Measurements from ENCODE around the gene MED17.
"Not testable (repeated sequence)": the region's sequence is repeated elsewhere in the genome, so short reads cannot be mapped to it uniquely, and the experiment has no call there.

MED17 gene, protein sequence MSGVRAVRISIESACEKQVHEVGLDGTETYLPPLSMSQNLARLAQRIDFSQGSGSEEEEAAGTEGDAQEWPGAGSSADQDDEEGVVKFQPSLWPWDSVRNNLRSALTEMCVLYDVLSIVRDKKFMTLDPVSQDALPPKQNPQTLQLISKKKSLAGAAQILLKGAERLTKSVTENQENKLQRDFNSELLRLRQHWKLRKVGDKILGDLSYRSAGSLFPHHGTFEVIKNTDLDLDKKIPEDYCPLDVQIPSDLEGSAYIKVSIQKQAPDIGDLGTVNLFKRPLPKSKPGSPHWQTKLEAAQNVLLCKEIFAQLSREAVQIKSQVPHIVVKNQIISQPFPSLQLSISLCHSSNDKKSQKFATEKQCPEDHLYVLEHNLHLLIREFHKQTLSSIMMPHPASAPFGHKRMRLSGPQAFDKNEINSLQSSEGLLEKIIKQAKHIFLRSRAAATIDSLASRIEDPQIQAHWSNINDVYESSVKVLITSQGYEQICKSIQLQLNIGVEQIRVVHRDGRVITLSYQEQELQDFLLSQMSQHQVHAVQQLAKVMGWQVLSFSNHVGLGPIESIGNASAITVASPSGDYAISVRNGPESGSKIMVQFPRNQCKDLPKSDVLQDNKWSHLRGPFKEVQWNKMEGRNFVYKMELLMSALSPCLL

DNA sequence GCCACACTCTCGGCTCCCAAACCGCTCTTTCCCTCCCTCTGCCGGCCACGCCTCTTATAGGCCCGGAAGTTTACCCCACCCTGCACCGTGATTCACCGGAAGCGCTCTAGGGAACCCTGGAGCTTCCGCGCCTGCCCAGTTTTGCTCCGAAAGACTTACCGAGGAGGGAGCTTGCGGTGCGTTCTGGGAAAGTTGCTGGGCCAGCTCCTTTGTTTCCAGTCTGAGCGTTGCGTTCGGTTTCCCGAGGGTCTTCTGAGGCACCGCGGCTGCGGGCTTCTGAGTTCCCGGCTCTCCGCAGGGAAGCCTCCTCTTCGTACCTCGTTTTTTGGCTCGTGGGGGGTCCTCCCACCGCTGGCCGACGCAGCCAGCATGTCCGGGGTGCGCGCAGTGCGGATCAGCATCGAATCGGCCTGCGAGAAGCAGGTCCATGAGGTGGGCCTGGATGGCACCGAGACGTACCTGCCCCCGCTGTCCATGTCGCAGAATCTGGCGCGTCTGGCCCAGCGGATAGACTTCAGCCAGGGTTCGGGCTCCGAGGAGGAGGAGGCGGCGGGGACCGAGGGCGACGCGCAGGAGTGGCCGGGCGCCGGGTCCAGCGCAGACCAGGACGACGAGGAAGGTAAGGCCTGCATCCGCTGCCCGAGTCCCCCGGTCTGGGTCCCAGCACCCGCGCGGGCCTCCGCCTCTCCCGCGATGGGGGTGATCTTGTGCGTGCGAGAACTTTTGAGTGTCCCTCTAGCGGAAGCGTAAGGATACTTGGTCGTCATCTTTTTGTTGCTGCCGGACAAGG is at the start of gene MED17:
Gene MED17 (plus strand): TSS at position 138 of the 790 bp plus-strand sequence. CDS start 232 bp downstream, at position 370.
- DNase-seq, result peak; percentile 88 to 95

DNA sequence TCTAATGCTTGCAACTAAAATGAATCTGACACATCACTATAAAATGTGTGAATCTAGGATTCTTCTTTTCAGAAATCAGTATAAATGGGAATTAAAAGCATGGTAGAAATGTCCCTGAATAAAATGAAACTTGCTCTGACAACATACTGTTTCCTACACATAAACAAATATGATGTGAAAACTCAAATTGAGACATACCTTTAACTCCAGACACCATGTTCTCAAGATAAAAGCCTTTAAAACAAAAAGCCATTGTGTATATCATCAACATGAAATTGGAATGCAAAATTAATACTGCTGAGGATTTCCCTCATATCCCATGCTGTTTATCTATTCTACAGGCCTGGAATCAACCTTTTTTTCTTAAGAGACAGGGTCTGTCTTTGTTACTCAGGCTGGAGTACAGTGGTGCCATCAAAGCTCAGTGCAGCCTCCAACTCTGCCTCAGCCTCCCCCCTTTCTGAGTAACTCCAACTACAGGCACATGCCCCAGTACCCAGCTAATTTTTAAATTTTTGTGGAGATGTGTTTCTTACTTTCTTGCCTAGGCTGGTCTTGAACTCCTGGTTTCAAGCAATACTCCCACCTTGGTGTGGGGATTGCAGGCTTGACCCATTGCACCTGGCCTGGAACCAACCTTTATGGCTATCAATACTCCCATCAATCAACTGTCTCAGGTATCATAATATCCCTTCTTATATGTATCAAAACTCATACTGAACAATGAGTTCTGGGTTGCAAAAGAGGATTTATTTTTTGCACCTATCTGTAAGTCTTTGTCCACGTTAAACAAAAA is 49.5 kb upstream of the MED17 start:
- DNase-seq, result no peak

DNA sequence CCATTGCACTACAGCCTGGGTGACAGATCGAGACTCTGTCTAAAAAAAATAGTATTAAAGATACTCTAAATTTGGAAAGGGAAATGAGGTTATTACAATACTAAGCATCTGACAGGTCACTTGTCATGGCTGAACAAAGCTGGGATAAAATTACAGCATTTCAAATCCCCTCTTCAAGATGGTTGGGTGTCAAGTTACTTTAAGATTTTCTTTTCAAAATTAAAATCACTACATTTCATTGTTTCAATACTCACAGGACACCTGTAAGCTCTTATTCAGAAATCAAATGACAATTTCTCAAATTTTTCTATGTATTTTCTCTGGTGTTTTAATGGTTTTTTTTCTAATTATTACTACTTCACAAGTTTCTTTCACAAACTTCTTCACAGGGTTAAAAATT is 48.5 kb upstream of the MED17 start:
- no peak for DNase-seq

DNA sequence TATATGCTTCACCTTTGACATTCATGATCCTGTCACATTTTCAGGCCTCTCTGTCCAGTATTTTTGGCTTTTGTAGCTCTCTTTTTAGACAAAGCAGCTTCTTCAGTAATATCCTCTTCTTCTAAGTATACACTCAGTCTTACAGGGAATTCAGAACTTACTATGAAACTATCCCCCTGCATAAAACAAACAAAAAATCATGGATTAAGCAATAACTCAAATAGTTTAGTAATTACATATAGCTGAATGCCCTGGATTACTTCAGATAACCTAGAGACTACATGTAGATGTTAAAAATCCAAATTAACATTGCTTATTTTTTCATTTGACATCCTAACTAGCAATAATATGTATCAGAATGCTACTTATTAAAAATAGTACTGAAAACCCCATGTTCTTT is 48.0 kb upstream of the MED17 start:
- no peak for DNase-seq

DNA sequence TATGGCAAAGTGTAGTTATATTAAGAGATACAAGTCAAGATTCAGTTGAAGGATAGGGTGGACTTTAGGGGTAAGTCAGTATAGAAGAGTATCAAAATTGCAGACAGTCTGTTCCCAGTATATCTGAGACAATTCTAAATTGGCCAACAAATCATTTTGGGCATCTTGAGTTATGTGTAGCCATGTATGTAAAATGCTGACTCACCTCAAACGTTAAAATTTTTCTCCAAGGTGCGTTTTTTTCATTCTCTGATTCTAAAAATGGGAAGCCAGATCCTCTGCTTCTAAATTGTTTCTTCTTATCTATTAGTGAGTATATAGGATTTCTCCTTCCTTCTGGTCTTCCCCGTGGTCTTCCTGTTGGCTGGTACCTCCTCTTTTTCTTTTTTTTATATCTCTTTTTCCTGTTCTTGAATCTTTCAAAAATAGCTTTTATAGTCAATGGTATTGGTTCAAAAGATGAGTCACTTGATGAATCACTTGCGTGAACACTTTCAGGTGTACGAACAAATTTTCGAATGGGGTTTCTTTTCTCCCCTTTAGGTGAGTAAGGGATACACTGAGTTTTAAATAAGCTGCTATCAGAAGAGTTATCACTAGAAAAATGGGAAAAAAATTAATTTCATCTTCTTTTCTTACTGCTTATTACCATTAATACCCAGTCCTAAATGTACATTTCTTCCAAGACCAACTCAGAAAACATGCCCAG is 46.0 kb upstream of the MED17 start:
- DNase-seq, result no peak

DNA sequence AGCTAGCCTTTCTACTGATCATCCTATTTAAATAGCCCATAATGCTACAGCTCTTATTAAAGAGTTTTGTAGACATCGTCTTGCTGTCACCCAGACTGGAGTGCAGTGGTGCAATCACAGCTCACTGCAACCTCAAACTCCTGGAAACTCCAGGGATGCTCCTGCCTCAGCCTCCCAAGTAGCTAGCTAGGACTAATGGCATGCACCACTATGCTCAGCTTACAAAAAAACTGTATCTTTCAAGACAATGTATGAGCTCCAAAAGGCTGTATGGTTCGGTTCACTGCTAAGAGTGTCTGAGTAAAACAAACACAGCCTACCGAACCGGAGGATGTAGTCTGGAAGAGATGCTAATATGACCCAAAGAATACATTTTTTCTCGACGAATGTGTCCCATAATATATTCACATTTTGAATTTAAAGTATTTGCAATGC is 45.4 kb upstream of the MED17 start:
- DNase-seq, result no peak

DNA sequence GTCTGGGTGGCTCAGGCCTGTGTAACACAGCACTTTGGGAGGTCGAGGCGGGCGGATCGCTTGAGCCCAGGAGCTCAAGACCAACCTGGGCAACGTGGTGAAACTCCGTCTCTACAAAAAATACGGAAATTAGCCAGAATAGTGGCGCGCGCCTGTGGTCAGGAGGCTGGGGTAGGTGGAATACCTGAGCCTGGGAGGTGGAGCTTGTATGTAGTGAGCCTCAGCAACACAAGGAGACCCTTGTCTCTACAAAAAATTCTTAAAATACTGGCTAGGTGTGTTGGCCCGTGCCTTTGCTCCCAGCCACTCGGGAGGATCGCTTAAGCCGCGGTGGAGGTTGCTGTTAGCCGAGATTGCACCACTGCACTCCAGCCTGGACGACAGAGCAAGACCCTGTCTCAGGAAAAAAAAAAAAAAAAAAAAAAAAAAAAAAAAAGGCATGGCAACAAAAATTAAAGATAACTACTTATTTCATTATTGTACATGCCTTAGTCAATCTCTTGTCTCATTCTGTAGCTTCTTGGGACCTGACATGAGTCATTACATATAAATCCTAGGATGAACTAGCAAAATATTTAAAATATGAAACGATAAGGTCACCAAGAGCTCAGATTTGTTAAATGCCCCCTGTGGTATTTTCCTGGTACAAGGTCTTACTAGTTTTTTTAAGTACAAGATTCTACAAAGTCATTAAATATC is 43.9 kb upstream of the MED17 start:
- DNase-seq, result no peak

DNA sequence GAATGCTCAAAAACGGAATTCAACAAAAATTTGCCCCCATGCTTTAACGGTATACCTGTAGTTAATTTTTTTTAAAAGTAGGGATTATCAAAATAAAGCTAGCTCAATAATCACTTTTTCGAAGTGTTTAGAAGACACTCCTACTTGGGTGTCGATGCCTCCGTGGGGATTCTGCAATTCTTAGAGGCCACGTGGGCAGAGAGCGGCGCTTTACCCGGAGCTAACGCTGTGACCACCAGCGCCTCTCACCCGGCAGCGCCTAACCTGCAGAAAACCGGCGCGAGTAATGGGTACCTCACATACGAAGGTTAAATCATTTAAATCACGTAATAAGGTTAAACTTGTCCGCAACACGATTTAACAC is 43.4 kb upstream of the MED17 start:
- DNase-seq, result peak; percentile 53 to 73

DNA sequence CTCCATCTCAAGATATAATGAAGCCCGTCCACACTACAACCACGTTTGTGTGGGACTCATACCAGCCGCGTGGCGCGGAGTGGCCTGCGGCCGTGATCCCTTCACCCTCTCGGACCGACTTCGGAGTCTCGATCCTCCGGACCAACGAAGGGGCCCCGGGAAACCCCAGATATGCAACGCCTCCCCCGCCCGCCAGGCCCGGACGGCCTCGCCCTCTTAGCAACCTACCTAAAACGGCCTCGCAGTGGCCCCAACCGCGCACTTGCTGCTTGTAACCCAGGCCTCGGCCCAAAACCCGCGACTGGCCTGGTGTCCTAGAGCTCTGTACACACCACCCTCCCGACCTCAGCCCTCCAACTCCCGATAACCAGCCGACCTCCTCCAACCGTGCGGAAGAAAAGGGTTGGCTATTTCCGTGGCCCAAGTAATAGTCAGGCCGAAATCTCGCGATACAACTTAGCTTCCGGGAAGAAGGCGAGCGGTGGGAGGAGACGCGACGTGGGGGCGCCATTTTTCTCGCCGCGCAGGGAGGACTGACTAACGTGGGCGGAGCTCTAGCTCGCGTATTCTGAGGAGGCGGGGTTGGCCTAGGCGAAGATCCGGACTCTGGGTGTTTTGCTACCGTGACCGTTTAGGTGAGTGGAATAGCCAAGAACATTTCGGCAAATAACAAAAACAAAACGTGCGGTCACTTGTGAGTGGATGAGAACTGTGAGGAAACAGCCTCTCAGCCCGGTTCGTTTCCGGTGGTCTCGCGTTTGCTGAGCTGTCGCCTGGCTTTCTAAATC is 42.8 kb upstream of the MED17 start, which contains the start of the genes C11orf54 and TAF1D:
Gene C11orf54 (plus strand): TSS at position 579 of the 788 bp plus-strand sequence. CDS start 5,722 bp downstream, outside the sequence.
Gene TAF1D (minus strand): TSS at position 402 of the 788 bp plus-strand sequence. CDS start 2,191 bp downstream, outside the sequence.
- DNase-seq, result peak; percentile 98 to 99

DNA sequence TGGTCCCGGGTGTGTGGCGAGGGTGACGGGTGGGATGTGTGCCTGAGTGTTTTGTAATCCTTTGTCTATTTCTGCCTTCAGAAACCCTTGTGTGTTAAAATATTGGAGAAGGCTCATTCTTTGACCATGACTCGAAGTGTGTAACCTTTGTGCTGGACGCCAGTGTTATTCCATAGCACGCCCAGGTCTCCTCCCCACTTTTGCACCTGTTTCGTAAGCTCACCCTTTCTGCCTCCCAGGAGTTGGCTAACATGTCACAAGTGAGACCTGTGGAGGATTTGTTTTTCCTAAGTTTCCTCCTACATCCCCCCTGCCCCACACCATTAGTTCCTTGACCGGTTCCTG is 42.2 kb upstream of the MED17 start:
- DNase-seq, result no peak

DNA sequence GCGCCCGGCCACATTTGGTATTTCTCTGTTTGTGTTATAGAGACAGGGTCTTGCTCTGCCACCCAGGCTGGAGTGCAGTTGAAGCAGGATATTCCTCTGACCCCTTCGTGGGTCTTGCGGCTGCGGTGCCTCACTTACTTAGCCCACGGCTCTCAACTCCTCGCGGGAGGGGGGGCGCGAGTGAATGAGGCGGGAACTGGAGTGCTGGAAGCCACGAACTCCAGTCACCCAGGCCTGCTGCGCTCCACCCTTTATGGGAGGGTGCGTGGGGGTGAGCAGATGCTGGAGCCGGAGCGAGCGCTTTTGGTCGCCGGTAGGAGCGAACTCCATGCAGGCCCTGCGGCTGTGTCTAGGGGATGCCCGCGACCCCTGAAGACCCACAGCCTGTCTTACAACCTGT is 40.8 kb upstream of the MED17 start:
- DNase-seq, result no peak

DNA sequence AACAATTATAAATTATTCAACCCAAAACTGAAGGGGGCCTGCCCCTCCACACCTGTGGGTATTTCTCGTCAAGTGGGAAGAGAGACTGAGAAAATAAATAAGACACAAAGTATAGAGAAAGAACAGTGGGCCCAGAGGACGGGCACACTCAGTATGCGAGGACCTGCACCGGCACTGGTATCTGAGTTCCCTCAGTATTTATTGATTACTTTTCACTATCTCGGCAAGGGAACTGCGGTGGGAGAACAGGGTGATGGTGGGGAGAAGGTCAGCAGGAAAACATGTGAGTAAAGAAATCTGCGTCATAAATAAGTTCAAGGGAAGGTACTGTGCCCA is 39.4 kb upstream of the MED17 start:
- no peak for DNase-seq

DNA sequence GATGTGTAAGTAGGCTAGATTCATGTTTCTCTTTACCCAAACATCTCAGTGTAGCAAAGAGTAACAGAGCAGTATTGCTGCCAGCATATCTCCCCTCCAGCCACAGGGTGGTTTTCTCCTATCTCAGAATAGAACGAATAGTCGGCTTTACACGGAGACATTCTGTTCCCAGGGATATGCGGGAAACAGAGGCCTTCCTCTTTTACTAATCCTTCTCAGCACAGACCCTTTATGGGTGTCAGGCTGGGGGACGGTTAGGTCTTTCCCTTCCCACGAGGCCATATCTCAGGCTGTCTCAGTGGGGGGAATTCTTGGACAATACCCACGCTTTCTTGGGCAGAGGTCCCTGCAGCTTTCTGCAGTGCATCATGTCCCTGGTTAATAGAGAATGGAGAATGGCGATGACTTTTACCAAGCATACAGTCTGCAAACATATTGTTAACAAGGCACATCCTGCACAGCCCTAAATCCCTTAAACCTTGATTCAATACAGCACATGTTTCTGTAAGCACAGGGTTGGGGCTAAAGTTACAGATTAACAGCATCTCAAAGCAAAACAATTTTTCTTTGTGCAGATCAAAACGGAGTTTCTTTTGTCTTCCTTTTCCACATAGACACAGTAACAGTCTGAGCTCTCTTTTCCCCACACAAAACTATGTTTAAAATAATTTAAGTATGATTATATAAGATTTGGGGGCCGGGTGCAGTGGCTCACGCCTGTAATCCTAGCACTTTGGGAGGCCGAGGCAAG is 38.9 kb upstream of the MED17 start:
- not testable (repeated sequence) for DNase-seq

DNA sequence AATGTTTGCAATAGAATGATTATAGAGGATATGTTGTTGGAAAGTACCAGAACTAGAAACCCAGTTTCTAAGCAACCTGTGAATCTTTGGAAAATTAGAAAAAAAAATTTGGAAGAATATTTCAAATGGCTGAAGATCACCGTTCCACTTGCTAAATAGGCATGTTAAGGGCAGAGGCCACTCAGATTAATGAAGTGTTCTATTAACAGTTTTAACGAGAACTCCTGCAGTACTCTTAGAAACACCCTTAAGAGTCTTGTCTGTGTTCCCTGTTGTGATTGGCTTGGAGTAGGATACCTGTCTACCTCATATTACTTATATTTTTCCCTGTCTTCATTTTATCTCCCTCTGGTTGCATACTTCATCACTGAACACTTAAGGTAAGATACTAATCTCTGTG is 38.0 kb upstream of the MED17 start:
- DNase-seq, result no peak

DNA sequence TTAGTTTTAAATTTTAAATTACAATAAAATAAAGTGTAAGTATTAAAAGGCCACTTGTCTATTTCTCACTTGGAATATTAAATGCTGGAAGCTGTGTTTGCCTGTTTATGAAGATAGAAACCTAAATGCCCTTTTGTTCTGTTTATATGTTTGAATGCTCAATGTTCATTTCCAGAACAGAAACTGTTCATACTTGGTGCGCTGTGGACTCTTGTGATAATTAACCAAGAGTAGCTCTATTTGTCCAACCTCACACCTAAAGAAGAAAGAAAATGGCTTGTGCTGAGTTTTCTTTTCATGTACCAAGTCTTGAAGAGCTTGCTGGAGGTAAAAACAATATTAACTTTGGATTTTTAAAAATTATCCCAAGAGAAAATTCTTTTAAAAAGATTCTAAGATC is 37.0 kb upstream of the MED17 start:
- DNase-seq, result no peak

DNA sequence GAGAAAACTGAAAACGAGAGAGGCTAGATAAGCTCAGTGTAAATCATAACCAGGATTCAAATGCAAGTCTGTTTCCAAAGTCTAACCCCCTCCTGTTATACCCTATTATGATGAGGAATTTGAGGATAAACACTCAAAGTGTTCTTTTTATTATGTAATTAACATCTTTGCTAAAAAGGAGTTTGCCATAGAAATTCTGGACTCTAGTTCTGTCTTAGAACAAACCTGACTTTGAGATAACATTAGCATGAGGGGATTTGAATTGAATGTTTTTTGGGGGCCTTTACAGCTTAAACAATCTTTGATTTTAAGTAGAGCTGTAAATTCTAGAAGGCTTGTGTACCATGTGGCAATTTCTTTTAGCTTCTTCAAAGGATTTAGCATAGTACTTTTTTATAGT is 33.1 kb upstream of the MED17 start:
- no peak for DNase-seq

DNA sequence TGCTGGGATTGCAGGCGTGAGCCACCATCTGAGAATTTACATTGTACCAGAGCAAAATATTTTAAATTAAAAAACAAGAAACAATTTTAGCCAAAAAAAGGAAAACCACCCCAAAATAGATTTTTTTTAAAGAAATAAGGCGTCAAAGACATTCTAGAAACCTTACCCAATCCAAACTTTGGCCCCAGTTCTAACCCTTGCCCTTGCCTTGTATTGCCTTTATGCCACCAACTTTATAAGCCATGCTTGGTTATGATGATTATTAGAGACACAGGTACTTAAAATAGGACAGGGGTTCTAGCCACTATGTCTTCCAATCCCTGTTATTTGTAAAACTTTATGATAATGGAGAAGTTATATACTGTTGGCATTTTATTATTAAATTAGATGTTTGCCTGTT is 30.8 kb upstream of the MED17 start:
- DNase-seq, result no peak

DNA sequence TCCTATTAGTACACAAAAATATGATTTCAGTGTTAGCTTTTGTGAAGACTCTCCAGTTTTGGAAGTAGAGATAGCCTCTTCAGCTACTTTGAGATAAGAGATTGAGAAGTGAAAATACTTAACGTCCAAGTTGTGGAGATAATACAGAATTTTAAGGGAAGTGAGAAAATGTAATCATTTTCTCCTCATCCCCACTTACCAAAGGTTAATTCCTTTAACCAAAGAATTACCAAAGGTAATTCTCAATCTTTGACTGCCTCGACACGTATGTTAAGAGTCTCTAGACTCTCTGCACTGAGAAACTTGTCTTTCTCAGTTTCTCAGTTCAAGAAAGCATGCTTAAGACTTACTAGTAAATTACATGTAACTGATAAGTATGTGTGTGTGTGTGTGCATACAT is 27.3 kb upstream of the MED17 start:
- DNase-seq, result no peak

DNA sequence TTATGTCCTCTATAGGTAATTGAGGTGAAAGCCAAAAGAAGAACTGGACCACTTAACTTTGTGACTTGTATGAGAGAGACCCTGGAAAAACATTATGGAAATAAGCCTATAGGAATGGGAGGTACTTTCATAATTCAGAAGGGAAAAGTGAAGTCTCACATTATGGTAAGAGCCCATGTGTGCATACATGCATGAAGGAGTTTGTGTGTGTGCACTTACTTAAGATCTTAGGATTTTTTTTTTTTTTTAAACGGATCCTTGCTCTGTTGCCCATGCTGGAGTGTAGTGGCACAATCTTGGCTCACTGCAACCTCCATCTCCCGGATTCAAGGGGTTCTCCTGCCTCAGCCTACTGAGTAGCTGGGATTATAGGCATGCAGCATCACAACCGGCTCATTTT is 26.8 kb upstream of the MED17 start:
- DNase-seq, result no peak

Measured in NCI-H446 (cell line).